Stomach (tissue), 9 donors: ENCODE measurements around the gene OR2A2. TPM values are rescaled to one million over a fixed set of nuclear protein-coding genes. Genes with fewer than 3 reads are reported as not detected.

Experiments used
- DNase-seq, 2 donors: peaks; one replicate each; pipeline versions ENCODE4 v3.0.0 to v3.0.0-alpha.2; 2013 to 2019
- H3K27ac ChIP-seq, 5 donors: fragments of 200-600 bp in 4 of 5; sonication (generic) in 4 of 5; one replicate each; pipeline ENCODE4 v1.5.1; 2013 to 2019; ENCODE audit warnings: mild to moderate bottlenecking in 1 of 5, moderate library complexity in 1 of 5
- H3K27me3 ChIP-seq, 3 donors: fragments of 200-600 bp; sonication (generic); one replicate each; pipeline ENCODE4 v1.5.1; 2017 to 2019; ENCODE audit warnings: mixed run types in 1 of 3
- H3K36me3 ChIP-seq, 4 donors: fragments of 200-600 bp; sonication (generic); 1 replicate in 3 of 4; 2 replicates in 1 of 4; pipeline ENCODE4 v1.5.1; 2016 to 2019
- H3K4me1 ChIP-seq, 4 donors: fragments of 200-600 bp; sonication (generic); one replicate each; pipeline ENCODE4 v1.5.1; 2016 to 2019
- H3K4me3 ChIP-seq, 4 donors: fragments of 200-600 bp; sonication (generic) in 3 of 4; one replicate each; pipeline ENCODE4 v1.5.1; 2016 to 2019; ENCODE audit warnings: mild to moderate bottlenecking in 1 of 4
- H3K9me3 ChIP-seq, 4 donors: fragments of 200-600 bp; sonication (generic); one replicate each; pipeline ENCODE4 v1.5.1; 2016 to 2019
- CTCF ChIP-seq, 7 experiments: fragments of 450-650 bp in 4 of 7; fragments of 200-600 bp in 3 of 7; sonication (generic) in 3 of 7; IDR thresholded peaks; one replicate each; pipeline ENCODE4 v1.5.1; 2016 to 2019; ENCODE audit warnings: antibody characterized with exemption in 7 of 7, control low read depth in 2 of 7, mild to moderate bottlenecking in 1 of 7
- EP300 ChIP-seq: sonication (generic); formaldehyde crosslinking; IDR thresholded peaks from one replicate; pipeline ENCODE4 v1.6.1; 2017; ENCODE audit warnings: antibody characterized with exemption
- POLR2A ChIP-seq, 4 donors: fragments of 450-650 bp; IDR thresholded peaks; one replicate each; pipeline ENCODE4 v1.6.1; 2016; ENCODE audit warnings: antibody characterized with exemption in 4 of 4, control low read depth in 2 of 4, mild to moderate bottlenecking in 1 of 4, moderate library complexity in 1 of 4
- POLR2AphosphoS5 ChIP-seq, 3 donors: sonication (generic); formaldehyde crosslinking; IDR thresholded peaks; one replicate each; pipeline ENCODE4 v1.6.1; 2016; ENCODE audit warnings: antibody characterized with exemption in 3 of 3
- WGBS, 5 donors: extraction: QIAGEN DNeasy Blood & Tissue Kit in 3 of 5; methylation state at CpG; one replicate each; pipeline versions ENCODE4 v1.1.5 to v1.1.7; 2013 to 2018; 5-methylcytosine and 5-hydroxymethylcytosine counted together
- intact Hi-C: fragments of 100-400 bp; cut with DNase I; formaldehyde crosslinking; loops from one replicate; pipeline ENCODE4 v1.15.1; 2023; ENCODE audit warnings: low total_unique reads
- polyA plus RNA-seq, 3 donors: library from polyadenylated mRNA; stranded (reverse); fragments of 200-250 nt; gene quantifications; one replicate each; pipeline ENCODE4 v1.2.3, GENCODE V29; 2013
- total RNA-seq, 5 donors: library from RNA; depleted of rRNA; stranded (reverse); fragments of >200 nt; gene quantifications; one replicate each; pipeline versions ENCODE4 v1.1.0 to v1.2.3, GENCODE V29; 2014 to 2016
- donor health status: healthy with polysubstance abuse.
- donor health status: Bipolar disorder and iron deficiency.
- donor health status: healthy.

OR2A2 gene
- total and polyA plus RNA-seq, 8 donors: not detected

GRCh38 chr7:144137501-144137900 is 28.1 kb downstream of the OR2A2 start:
- no peak for DNase-seq
- WGBS, 5 donors: 48 to 81% (median 54%) methylated on average over 1 of the region's 1 CpG
- intact Hi-C loops: no loop called here
- Histone ChIP-seq H3K9me3 (no peaks in the 10 kb centered on the region), H3K27me3 (no peaks in the 10 kb centered on the region), H3K4me3 (no peak overlapping the region), H3K36me3 (no peaks in the 10 kb centered on the region), H3K27ac (no peak overlapping the region), H3K4me1 (no peaks in the 10 kb centered on the region)
- no peak for TF ChIP-seq POLR2A (IDR thresholded peaks at IDR 0.05)
- TF ChIP-seq POLR2AphosphoS5 (IDR thresholded peaks at IDR 0.05): no peak
- no peak for TF ChIP-seq EP300
- TF ChIP-seq CTCF (IDR thresholded peaks at IDR 0.05): no peak

DNA sequence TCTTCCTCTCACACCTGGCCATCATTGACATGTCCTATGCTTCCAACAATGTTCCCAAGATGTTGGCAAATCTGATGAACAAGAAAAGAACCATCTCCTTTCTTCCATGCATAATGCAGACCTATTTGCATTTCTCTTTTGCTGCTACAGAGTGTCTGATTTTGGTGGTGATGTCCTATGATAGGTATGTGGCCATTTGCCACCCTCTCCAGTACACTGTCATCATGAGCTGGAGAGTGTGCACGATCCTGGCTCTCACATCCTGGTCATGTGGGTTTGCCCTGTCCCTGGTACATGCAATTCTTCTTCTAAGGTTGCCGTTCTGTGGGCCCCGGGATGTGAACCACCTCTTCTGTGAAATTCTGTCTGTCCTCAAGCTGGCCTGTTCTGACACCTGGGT is 32.8 kb downstream of the OR2A2 start:
- Histone ChIP-seq H3K27me3 (no peaks in the 10 kb centered on the region), H3K27ac (no peak overlapping the region), H3K4me3 (no peak overlapping the region), H3K9me3 (peaks cover 0 to 16% (median 6%) of the 10 kb centered on the region in 4 donors), H3K4me1 (no peaks in the 10 kb centered on the region), H3K36me3 (no peaks in the 10 kb centered on the region)
- TF ChIP-seq POLR2A (IDR thresholded peaks at IDR 0.05): no peak
- TF ChIP-seq EP300: no peak
- TF ChIP-seq POLR2AphosphoS5 (IDR thresholded peaks at IDR 0.05): no peak
- TF ChIP-seq CTCF (IDR thresholded peaks at IDR 0.05): no peak
- intact Hi-C loops: no loop called here
- DNase-seq: no peak
- 84 to 92% (median 86%) methylated on average over 3 of the region's 3 CpGs for WGBS, 5 donors

DNA sequence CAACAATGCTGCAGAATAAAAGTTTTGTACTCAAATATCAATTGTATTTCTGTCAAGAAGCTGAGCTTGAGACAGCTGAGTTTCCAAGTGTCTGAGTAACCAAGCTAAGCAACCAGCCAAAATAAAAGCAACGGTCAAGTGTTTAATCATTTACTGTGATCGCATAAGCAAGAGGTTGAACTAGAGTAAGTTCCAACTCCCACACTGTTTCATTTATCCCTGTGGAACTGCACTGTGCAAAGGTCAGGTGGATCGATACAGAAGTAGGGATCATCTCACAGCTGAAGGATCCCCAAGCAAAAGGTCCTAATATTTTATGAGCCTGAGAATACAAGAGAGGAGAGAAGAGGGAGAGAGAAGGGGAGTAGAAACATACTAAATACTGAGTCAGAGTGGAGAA is 35.0 kb downstream of the OR2A2 start:
- H3K36me3 ChIP-seq: no peaks in the 10 kb centered on the region
- WGBS, 5 donors: 86 to 93% (median 88%) methylated on average over 3 of the region's 3 CpGs
- intact Hi-C loops: no loop called here
- H3K27me3 ChIP-seq: no peaks in the 10 kb centered on the region
- no peak for DNase-seq
- H3K4me3 ChIP-seq: no peak overlapping the region
- H3K27ac ChIP-seq: no peak overlapping the region
- H3K9me3 ChIP-seq: peaks cover 0 to 37% (median 26%) of the 10 kb centered on the region in 4 donors
- TF ChIP-seq EP300 (no peak), POLR2A (IDR thresholded peaks at IDR 0.05) (no peak), CTCF (IDR thresholded peaks at IDR 0.05) (no peak), POLR2AphosphoS5 (IDR thresholded peaks at IDR 0.05) (no peak)
- H3K4me1 ChIP-seq: no peaks in the 10 kb centered on the region

DNA sequence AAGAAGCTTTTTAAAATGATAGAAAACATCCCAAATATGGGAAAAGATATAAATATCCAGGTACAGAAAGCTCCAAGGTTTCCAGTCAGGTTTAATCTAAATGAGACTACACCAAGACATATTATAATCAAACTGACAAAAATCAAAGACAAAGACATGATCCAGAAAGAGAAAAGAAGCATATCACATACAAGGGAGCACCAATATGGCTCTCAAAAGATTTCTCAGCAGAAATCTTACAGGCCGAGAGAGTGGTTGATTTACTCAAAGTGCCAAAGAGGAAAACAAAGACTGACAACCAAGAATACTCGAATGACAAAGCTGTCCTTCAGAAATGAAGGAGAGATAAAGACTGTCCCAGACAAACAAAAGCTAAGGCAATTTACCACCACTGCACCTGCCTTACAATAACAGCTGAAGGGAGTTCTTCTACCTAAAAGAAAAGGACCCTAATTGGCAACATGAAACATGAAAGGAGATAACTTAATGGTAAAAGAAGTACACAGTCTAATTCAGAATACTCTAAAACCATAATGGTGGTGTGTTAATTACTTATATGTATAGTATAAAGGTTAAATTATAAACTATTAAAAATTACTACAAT is 38.9 kb downstream of the OR2A2 start:
- Histone ChIP-seq H3K27me3 (no peaks in the 10 kb centered on the region), H3K9me3 (peaks cover 0 to 48% (median 29%) of the 10 kb centered on the region in 4 donors), H3K4me1 (no peaks in the 10 kb centered on the region), H3K27ac (no peak overlapping the region), H3K4me3 (no peak overlapping the region), H3K36me3 (no peaks in the 10 kb centered on the region)
- no peak for DNase-seq
- TF ChIP-seq POLR2AphosphoS5 (IDR thresholded peaks at IDR 0.05) (no peak), CTCF (IDR thresholded peaks at IDR 0.05) (no peak), EP300 (no peak), POLR2A (IDR thresholded peaks at IDR 0.05) (no peak)
- intact Hi-C loops: no loop called here
- 77 to 84% (median 82%) methylated on average over 2 of the region's 2 CpGs for WGBS, 5 donors
